Measurements from ENCODE around the gene ACP2.

ACP2 gene

DNA sequence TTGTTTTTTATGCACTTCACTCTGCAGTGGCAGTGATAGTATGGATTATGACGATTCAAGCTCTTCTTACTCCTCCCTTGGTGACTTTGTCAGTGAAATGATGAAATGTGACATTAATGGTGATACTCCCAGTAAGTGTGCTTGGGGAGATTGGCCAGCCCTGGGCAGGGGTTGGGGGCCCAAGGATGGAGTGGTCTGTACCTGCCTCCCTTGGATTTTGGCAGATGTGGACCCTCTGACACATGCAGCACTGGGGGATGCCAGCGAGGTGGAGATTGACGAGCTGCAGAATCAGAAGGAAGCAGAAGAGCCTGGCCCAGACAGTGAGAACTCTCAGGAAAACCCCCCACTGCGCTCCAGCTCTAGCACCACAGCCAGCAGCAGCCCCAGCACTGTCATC is 35.5 kb upstream of the ACP2 start:
- TF ChIP-seq, protein P1, sequence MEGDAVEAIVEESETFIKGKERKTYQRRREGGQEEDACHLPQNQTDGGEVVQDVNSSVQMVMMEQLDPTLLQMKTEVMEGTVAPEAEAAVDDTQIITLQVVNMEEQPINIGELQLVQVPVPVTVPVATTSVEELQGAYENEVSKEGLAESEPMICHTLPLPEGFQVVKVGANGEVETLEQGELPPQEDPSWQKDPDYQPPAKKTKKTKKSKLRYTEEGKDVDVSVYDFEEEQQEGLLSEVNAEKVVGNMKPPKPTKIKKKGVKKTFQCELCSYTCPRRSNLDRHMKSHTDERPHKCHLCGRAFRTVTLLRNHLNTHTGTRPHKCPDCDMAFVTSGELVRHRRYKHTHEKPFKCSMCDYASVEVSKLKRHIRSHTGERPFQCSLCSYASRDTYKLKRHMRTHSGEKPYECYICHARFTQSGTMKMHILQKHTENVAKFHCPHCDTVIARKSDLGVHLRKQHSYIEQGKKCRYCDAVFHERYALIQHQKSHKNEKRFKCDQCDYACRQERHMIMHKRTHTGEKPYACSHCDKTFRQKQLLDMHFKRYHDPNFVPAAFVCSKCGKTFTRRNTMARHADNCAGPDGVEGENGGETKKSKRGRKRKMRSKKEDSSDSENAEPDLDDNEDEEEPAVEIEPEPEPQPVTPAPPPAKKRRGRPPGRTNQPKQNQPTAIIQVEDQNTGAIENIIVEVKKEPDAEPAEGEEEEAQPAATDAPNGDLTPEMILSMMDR (IDR thresholded peaks at IDR 0.05; ENCODE audit: control insufficient read depth, insufficient read depth, low read depth, low read length, missing control alignments) = no peak
- DNase-seq (ENCODE audit: low read depth) = no peak
- no peak overlapping the region for H3K4me3 ChIP-seq (ENCODE audit: control insufficient read depth, low read depth, low read length)

DNA sequence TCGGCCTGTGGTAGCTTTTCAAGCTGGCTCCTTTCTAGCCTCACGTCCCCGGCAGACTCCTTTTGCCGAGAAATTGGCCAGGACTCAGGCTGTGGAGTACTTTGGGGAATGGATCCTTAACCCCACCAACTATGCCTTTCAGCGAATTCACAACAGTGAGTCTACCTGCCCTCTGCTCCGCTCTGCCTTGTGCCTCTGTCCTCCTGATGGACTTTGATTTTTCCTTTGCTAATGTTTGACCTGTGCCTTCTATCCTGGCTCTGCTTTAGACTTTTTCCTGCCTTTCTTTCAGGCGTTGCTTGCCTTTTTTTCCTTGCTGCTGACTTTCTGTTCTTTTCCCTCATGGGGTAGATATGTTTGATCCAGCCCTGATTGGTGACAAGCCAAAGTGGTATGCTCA is 33.8 kb upstream of the ACP2 start:
- TF ChIP-seq, protein P1 (IDR thresholded peaks at IDR 0.05; ENCODE audit: control insufficient read depth, insufficient read depth, low read depth, low read length, missing control alignments) = no peak
- no peak for DNase-seq (ENCODE audit: low read depth)
- no peak overlapping the region for H3K4me3 ChIP-seq (ENCODE audit: control insufficient read depth, low read depth, low read length)

DNA sequence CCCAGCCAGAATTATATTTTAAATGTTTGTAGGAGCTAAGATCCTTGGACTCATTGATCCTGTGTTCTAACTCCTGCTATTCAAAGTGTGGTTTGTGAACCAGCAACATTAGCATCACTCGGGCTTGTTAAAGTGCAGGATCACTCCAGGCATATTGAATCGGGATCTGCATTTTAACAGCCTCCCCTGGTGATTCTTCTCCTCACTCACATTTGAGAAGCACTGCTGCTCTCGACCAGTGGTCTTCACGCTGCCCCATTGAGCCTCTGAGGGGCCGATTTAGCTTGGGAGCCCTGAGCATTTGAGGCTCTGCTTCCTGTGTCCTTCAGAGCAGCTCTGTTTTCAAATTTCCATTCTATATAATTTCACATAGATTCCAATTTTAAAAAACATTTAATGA is 32.2 kb upstream of the ACP2 start:
- TF ChIP-seq, protein P1 (IDR thresholded peaks at IDR 0.05; ENCODE audit: control insufficient read depth, insufficient read depth, low read depth, low read length, missing control alignments) = no peak
- no peak for DNase-seq (ENCODE audit: low read depth)
- no peak overlapping the region for H3K4me3 ChIP-seq (ENCODE audit: control insufficient read depth, low read depth, low read length)

DNA sequence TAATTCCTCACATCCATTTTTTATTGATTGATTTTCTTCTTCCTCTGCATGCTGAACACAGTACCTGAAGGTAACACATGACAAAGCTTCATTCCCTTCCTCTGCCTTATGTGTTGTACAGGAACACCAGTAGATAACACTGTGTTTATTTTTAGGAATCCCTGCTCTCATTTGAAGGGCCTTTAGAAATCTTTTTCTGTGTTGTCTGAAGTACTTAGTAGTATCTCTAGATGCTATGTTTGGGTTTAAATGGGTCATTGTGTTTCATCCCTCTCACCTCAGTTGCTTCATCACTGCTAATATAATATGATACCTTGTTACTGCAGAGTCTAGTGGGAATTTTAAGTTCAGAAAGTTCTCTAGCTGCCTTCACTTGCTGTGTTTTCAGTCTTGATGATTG is 31.5 kb upstream of the ACP2 start:
- TF ChIP-seq, protein P1 (IDR thresholded peaks at IDR 0.05; ENCODE audit: control insufficient read depth, insufficient read depth, low read depth, low read length, missing control alignments) = no peak
- no peak overlapping the region for H3K4me3 ChIP-seq (ENCODE audit: control insufficient read depth, low read depth, low read length)
- no peak for DNase-seq (ENCODE audit: low read depth)

DNA sequence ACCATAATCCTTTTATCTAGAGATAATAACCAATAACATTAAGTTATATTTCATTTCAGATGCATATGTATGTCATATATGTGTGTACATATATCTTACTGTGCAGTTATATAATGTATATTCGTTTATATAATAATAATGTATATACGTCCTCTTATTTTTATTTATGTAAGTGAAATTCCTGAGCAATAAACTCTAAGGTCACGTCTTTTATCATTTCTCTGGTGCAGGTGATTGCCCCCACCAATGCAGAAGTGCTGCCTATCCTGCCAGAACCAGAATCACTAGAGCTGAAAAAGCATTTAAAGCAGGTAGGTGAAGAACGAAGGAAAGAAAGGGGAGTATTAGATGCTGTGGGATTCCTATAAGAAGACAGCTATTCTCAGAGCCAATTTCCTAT is 30.2 kb upstream of the ACP2 start:
- TF ChIP-seq, protein P1 (IDR thresholded peaks at IDR 0.05; ENCODE audit: control insufficient read depth, insufficient read depth, low read depth, low read length, missing control alignments) = no peak
- DNase-seq (ENCODE audit: low read depth) = no peak
- H3K4me3 ChIP-seq (ENCODE audit: control insufficient read depth, low read depth, low read length) = no peak overlapping the region

DNA sequence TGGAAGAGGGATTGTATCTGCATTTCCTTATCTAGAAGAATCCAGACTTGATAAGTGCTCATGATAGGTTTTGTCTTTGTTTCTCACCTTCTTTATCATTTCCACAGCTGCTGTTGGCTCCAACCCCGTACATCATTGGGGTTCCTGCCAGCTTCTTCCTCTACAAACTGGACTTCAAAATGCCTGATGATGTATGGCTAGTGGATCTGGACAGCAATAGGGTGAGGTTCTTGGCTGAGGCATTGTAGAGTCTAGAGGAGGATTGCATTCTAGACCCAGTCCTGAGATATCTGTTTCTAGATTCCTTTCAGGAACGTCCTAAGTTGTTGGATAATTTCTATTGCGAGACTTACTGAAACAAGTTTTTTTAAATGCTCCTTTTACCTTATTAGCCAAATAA is 29.4 kb upstream of the ACP2 start:
- TF ChIP-seq, protein P1 (IDR thresholded peaks at IDR 0.05; ENCODE audit: control insufficient read depth, insufficient read depth, low read depth, low read length, missing control alignments) = no peak
- DNase-seq (ENCODE audit: low read depth) = no peak
- H3K4me3 ChIP-seq (ENCODE audit: control insufficient read depth, low read depth, low read length) = no peak overlapping the region

DNA sequence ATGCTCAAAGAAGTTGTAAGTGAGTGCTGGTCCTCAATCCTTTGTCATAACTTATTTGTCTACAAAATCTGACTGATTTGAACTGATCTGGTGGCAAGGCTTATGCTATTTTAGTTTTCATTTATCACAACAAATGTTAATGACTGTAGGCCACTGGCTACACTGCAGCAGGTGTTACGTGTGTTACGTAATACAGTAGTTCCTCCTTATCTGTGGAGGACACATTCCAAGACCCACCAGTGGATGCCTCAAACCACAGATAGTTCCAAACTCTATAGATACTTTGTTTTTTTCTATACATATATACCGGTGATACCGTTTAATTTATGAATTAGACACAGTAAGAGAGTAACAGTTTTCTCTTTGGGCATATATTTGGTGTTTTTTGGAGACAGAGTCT is 28.3 kb upstream of the ACP2 start:
- no peak for DNase-seq (ENCODE audit: low read depth)
- TF ChIP-seq, protein P1 (IDR thresholded peaks at IDR 0.05; ENCODE audit: control insufficient read depth, insufficient read depth, low read depth, low read length, missing control alignments) = no peak
- H3K4me3 ChIP-seq (ENCODE audit: control insufficient read depth, low read depth, low read length) = no peak overlapping the region
